Measurements from ENCODE around the gene MT4.

Gene MT4

GRCh38 chr16:56558024-56558747 lies 6.7 kb upstream of the MT4 start:
- TF ChIP-seq CTCF (conservative IDR thresholded peaks at IDR 0.05; ENCODE audit: low read depth, low read length): no peak
- no peak for DNase-seq (ENCODE audit: low read depth)
- H3K4me3 ChIP-seq (ENCODE audit: low read length): no peak overlapping the region

GRCh38 chr16:56559109-56559508 lies 5.8 kb upstream of the MT4 start:
- H3K4me3 ChIP-seq (ENCODE audit: low read length): no peak overlapping the region
- TF ChIP-seq CTCF (conservative IDR thresholded peaks at IDR 0.05; ENCODE audit: low read depth, low read length): no peak
- DNase-seq (ENCODE audit: low read depth): no peak

GRCh38 chr16:56560447-56560846 lies 4.4 kb upstream of the MT4 start:
- no peak overlapping the region for H3K4me3 ChIP-seq (ENCODE audit: low read length)
- no peak for DNase-seq (ENCODE audit: low read depth)
- no peak for TF ChIP-seq CTCF (conservative IDR thresholded peaks at IDR 0.05; ENCODE audit: low read depth, low read length)

DNA sequence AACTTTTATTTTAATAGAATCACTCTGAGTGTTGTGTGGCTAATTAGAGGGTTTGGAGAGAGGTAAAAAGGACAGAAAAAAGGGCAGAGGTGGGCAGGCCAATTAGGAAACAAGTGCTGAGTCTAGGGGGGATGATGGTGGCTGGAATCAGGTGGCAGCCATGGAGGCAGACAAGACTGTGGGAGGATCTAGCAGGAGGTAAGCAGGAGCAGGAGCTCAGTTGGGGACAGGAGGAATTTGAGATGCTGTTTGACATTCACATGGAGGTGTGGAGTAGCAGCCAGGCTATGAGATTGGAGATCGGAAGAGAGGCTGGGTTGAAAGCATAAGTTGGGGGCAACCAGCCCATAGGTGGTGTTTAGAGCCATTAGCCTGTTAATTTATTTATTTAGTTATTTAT lies 3.7 kb upstream of the MT4 start:
- no peak overlapping the region for H3K4me3 ChIP-seq (ENCODE audit: low read length)
- TF ChIP-seq CTCF (conservative IDR thresholded peaks at IDR 0.05; ENCODE audit: low read depth, low read length): no peak
- no peak for DNase-seq (ENCODE audit: low read depth)

DNA sequence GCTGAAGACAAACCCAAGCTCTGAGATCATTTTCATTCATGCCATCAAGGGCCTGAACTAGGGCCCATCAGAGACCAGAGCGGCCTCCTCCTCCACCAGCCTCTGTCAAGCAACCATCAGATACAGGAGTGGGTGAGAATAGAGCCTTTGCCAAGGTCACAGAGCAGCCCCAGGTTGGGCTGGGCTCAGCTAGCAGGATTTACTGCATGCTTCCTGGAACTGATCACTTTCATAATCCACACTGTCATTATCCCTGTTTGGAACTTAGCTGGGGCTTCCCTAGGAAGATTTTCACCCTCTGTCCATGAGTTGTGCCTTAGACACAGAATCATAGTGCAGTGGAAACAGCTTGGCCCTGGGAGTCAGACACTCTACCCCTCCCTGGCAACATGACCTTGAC lies 5.1 kb downstream of the MT4 start:
- TF ChIP-seq CTCF (conservative IDR thresholded peaks at IDR 0.05; ENCODE audit: low read depth, low read length): no peak

GRCh38 chr16:56571525-56571924 lies 6.7 kb downstream of the MT4 start:
- no peak for TF ChIP-seq CTCF (conservative IDR thresholded peaks at IDR 0.05; ENCODE audit: low read depth, low read length)
- DNase-seq (ENCODE audit: low read depth): no peak
- no peak overlapping the region for H3K4me3 ChIP-seq (ENCODE audit: low read length)

More for the DNA sequence above, 5.1 kb downstream of the MT4 start:
- no peak for DNase-seq (ENCODE audit: low read depth)
- H3K4me3 ChIP-seq (ENCODE audit: low read length): no peak overlapping the region

GRCh38 chr16:56574625-56575024 lies 9.8 kb downstream of the MT4 start:
- no peak for TF ChIP-seq CTCF (conservative IDR thresholded peaks at IDR 0.05; ENCODE audit: low read depth, low read length)
- no peak for DNase-seq (ENCODE audit: low read depth)
- no peak overlapping the region for H3K4me3 ChIP-seq (ENCODE audit: low read length)

Measured in retinal pigment epithelial cell (primary cell).